Measurements from ENCODE around the gene EDDM3A. TPM values are rescaled to one million over a fixed set of nuclear protein-coding genes. Genes with fewer than 3 reads are reported as not detected.

EDDM3A gene
- total RNA-seq, 1 donor: not detected

DNA sequence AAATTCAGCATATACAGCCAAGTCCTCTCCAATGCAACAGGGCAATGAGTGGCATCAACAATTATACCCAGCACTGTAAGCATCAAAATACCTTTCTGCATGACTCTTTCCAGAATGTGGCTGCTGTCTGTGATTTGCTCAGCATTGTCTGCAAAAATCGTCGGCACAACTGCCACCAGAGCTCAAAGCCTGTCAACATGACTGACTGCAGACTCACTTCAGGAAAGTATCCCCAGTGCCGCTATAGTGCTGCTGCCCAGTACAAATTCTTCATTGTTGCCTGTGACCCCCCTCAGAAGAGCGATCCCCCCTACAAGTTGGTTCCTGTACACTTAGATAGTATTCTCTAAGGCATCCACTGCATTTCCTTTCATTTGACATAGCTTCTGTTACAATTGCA lies 36.1 kb downstream of the EDDM3A start:
- H3K4me3 ChIP-seq (ENCODE audit: low read depth, low read length): no peak overlapping the region
- TF ChIP-seq, protein P1, sequence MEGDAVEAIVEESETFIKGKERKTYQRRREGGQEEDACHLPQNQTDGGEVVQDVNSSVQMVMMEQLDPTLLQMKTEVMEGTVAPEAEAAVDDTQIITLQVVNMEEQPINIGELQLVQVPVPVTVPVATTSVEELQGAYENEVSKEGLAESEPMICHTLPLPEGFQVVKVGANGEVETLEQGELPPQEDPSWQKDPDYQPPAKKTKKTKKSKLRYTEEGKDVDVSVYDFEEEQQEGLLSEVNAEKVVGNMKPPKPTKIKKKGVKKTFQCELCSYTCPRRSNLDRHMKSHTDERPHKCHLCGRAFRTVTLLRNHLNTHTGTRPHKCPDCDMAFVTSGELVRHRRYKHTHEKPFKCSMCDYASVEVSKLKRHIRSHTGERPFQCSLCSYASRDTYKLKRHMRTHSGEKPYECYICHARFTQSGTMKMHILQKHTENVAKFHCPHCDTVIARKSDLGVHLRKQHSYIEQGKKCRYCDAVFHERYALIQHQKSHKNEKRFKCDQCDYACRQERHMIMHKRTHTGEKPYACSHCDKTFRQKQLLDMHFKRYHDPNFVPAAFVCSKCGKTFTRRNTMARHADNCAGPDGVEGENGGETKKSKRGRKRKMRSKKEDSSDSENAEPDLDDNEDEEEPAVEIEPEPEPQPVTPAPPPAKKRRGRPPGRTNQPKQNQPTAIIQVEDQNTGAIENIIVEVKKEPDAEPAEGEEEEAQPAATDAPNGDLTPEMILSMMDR (IDR thresholded peaks at IDR 0.05; ENCODE audit: insufficient read depth, low read depth, low read length): no peak
- DNase-seq (ENCODE audit: low read depth): no peak

DNA sequence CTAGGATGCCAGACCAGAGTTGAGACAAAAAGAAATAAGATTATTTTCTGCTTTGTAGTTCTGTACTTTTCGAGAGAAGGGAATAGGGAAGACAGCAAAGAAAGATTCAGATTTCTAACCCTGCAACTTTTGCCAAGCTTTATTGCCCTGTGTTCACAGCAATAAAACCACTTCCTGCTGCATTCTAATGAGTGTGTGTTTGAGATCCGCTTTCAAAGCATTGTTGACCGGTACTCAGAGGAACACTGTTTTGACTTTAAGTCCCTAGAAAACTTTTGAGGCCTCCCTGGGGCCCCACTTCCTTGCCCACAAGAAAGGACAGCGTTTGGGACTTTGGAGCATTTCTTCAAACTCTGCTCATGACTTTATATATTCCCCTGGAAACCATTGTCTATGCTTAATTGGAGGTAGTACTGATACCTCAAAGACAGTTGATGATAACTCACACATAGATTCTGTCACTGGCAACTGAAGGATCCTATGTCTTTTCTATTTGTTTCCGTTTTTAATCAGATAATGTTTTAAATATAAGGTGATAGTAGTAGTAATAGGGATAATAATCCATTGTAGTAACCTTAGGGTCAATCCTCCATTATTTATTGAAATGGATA lies 36.7 kb downstream of the EDDM3A start:
- DNase-seq (ENCODE audit: low read depth): no peak
- TF ChIP-seq, protein P1 (IDR thresholded peaks at IDR 0.05; ENCODE audit: insufficient read depth, low read depth, low read length): no peak
- no peak overlapping the region for H3K4me3 ChIP-seq (ENCODE audit: low read depth, low read length)

DNA sequence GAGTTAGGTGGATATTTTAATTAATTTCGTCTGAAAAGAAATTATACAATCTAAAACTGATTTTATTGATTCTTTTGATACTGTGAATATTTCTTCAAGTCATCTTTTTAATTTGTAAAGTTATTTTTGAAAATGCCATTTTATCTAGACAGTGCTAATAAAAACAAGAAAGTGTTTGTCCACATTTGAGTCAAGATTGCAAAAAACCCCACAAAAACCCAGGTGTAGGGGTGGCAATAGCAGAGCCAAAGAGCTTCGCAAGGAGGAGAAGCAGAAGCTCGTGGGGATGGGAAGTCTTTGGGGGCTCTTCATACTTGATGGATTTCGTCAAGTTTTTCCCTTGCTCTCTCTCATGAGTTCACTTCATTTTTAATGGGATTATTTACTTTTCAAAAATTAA lies 41.3 kb downstream of the EDDM3A start:
- DNase-seq (ENCODE audit: low read depth): no peak
- H3K4me3 ChIP-seq (ENCODE audit: low read depth, low read length): no peak overlapping the region
- TF ChIP-seq, protein P1 (IDR thresholded peaks at IDR 0.05; ENCODE audit: insufficient read depth, low read depth, low read length): no peak

DNA sequence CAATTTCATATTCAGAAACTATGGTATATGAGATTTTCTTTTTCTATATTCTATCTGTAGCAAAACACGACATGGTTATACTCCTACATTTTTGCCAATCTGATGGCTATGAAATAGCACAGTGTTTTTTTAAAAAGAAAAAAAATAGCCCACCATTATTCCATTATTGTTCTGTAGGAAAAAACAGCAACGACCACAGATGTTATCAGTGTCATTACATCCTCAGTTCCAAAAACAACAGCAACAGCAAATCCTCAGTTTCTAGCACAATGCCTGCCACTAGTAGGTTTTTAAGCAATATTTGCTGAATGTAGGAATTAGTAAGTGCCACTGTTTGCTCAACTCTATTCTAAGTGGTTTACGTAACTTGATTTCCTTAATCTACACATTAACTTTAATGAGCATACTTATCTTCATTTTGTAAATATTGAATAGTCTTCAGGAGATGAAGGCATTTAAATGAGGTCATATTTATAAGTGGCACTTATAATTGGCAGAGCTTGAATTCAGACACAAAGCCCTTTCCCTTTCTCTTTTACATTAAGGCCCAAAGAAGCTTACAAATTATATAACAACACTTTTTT lies 43.6 kb downstream of the EDDM3A start:
- no peak overlapping the region for H3K4me3 ChIP-seq (ENCODE audit: low read depth, low read length)
- no peak for DNase-seq (ENCODE audit: low read depth)
- TF ChIP-seq, protein P1 (IDR thresholded peaks at IDR 0.05; ENCODE audit: insufficient read depth, low read depth, low read length): no peak

DNA sequence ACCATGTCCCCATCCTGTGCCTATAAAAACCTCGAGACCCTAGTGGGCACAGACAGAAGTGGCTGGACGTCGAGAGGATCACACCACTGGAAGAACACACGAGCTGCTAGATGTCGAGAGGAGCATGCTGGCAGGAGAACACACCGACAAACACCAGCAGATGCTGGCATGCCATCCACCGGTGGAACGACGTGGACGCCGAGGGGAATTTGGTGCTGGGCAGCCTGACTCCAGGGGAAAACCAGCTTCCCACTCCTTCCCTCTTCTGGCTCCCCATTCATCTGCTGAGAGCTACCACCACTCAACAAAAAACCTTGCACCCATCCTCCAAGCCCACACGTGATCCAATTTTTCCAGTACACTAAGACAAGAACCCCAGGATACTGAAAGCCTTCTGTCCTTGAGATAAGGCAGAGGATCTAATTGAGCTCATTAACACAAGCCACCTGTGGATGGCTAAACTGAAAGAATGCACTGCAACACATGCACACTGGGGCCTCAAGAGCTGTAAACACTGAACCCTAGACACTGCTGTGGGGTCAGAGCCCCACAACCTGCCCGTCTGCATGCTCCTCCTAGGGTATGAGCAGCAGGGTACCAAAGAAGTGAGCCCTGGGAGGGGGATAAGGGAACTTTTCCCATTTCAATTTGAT lies 44.9 kb downstream of the EDDM3A start:
- TF ChIP-seq, protein P1 (IDR thresholded peaks at IDR 0.05; ENCODE audit: insufficient read depth, low read depth, low read length): no peak
- no peak for DNase-seq (ENCODE audit: low read depth)
- H3K4me3 ChIP-seq (ENCODE audit: low read depth, low read length): no peak overlapping the region

DNA sequence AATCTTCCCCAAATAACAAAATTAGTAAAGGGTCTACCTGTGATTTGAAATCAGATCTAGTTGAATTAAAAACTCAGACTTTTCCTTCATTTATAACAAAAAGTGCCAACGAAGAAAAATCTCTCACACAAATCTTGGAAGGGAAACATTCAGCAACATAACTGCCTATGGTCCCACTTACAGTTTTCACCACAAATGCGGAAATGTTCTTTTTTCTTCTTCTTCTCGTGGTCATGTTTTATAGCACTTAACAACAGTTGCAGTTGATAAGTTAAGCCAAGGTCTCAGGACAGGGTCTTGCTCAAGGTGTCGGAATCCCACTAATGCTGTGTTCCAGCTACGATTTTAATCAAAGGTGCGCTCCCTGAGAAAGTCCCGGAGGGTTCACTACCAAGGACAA lies 45.5 kb downstream of the EDDM3A start:
- no peak overlapping the region for H3K4me3 ChIP-seq (ENCODE audit: low read depth, low read length)
- TF ChIP-seq, protein P1 (IDR thresholded peaks at IDR 0.05; ENCODE audit: insufficient read depth, low read depth, low read length): no peak
- no peak for DNase-seq (ENCODE audit: low read depth)
